ENCODE data around the gene PAXX.

Gene PAXX

GRCh38 chr9:136965771-136966484 lies 26.3 kb upstream of the PAXX start:
- TF ChIP-seq CTCF (IDR thresholded peaks at IDR 0.05; ENCODE audit: control insufficient read depth, extremely low read depth, insufficient read depth): no peak
- DNase-seq (ENCODE audit: low read depth): no peak
- no peak overlapping the region for H3K4me3 ChIP-seq (ENCODE audit: low read depth, low read length)

GRCh38 chr9:136968333-136969127 lies 23.7 kb upstream of the PAXX start:
- no peak for TF ChIP-seq CTCF (IDR thresholded peaks at IDR 0.05; ENCODE audit: control insufficient read depth, extremely low read depth, insufficient read depth)
- no peak for DNase-seq (ENCODE audit: low read depth)
- H3K4me3 ChIP-seq (ENCODE audit: low read depth, low read length): no peak overlapping the region

GRCh38 chr9:136969150-136969549 lies 23.1 kb upstream of the PAXX start:
- H3K4me3 ChIP-seq (ENCODE audit: low read depth, low read length): no peak overlapping the region
- no peak for TF ChIP-seq CTCF (IDR thresholded peaks at IDR 0.05; ENCODE audit: control insufficient read depth, extremely low read depth, insufficient read depth)
- no peak for DNase-seq (ENCODE audit: low read depth)

GRCh38 chr9:136969774-136970173 lies 22.4 kb upstream of the PAXX start:
- no peak for TF ChIP-seq CTCF (IDR thresholded peaks at IDR 0.05; ENCODE audit: control insufficient read depth, extremely low read depth, insufficient read depth)

DNA sequence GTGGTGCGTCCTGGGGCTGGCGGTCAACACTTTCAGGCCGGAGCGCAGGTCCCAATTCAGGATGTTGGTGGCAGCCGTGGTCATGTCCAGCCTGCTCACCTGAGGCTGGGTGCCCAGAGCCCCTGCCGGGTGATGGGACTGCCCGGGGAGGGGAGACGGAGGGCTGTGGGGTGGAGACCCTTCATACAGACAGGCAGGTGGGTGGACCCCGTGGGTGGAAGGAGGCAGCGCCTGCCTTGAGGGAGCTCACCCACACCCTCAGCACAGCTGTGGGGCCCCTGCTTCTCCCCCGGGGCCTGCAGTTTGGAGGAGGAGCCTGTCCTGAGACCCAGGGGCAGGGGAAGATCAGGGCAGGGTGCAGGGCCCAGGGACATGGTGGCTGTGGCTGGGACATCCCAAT lies 21.9 kb upstream of the PAXX start:
- no peak overlapping the region for H3K4me3 ChIP-seq (ENCODE audit: low read depth, low read length)
- no peak for TF ChIP-seq CTCF (IDR thresholded peaks at IDR 0.05; ENCODE audit: control insufficient read depth, extremely low read depth, insufficient read depth)
- no peak for DNase-seq (ENCODE audit: low read depth)

More at GRCh38 chr9:136969774-136970173, 22.4 kb upstream of the PAXX start:
- H3K4me3 ChIP-seq (ENCODE audit: low read depth, low read length): no peak overlapping the region
- DNase-seq (ENCODE audit: low read depth): no peak

GRCh38 chr9:136971746-136972145 lies 20.5 kb upstream of the PAXX start:
- H3K4me3 ChIP-seq (ENCODE audit: low read depth, low read length): no peak overlapping the region
- no peak for TF ChIP-seq CTCF (IDR thresholded peaks at IDR 0.05; ENCODE audit: control insufficient read depth, extremely low read depth, insufficient read depth)

More at GRCh38 chr9:136971746-136972145, 20.5 kb upstream of the PAXX start:
- no peak for DNase-seq (ENCODE audit: low read depth)

Data from LNCaP clone FGC (cell line).